ENCODE results near the gene MCM8. TPM values are rescaled to one million over a fixed set of nuclear protein-coding genes. Genes with fewer than 3 reads are reported as not detected.

The MCM8 gene
- total and polyA plus RNA-seq, 4 donors, result 1.6 to 4.7 (median 4.1) TPM

- WGBS, 2 donors, result 54 to 59% methylated on average over 1 of the region's 1 CpG
- no peak overlapping the region for H3K4me3 ChIP-seq (ENCODE audit: low read length in 2 of 2)
- no peaks in the 10 kb centered on the region for H3K4me1 ChIP-seq (ENCODE audit: control insufficient read depth in 1 of 2, insufficient read depth in 2 of 2, low read length in 2 of 2)
- H3K36me3 ChIP-seq (ENCODE audit: control insufficient read depth in 1 of 2, insufficient read depth in 2 of 2, low read length in 1 of 2), result peaks cover 7 to 8% of the 10 kb centered on the region in 2 donors
- DNase-seq (no peak), ATAC-seq (ENCODE audit: low FRiP score) (no peak)
- intact Hi-C loops (cut with DNase I), result no loop called here
- no peaks in the 10 kb centered on the region for H3K9me3 ChIP-seq (ENCODE audit: control insufficient read depth, low read length)
- no peaks in the 10 kb centered on the region for H3K27me3 ChIP-seq (ENCODE audit: control insufficient read depth in 1 of 2, insufficient read depth in 2 of 2, low read length in 1 of 2)
- no peak overlapping the region for H3K27ac ChIP-seq (ENCODE audit: low read depth in 1 of 2, low read length in 2 of 2)
Measured at GRCh38 chr20:5935384-5935783, 15.1 kb upstream of the MCM8 start.

- Histone ChIP-seq H3K4me1 (ENCODE audit: control insufficient read depth in 1 of 2, insufficient read depth in 2 of 2, low read length in 2 of 2) (no peaks in the 10 kb centered on the region), H3K36me3 (ENCODE audit: control insufficient read depth in 1 of 2, insufficient read depth in 2 of 2, low read length in 1 of 2) (peaks cover 7 to 11% of the 10 kb centered on the region in 2 donors), H3K9me3 (ENCODE audit: control insufficient read depth, low read length) (no peaks in the 10 kb centered on the region), H3K27me3 (ENCODE audit: control insufficient read depth in 1 of 2, insufficient read depth in 2 of 2, low read length in 1 of 2) (no peaks in the 10 kb centered on the region), H3K27ac (ENCODE audit: low read depth in 1 of 2, low read length in 2 of 2) (no peak overlapping the region), H3K4me3 (ENCODE audit: low read length in 2 of 2) (no peak overlapping the region)
- intact Hi-C loops (cut with DNase I), result no loop called here
- ATAC-seq (ENCODE audit: low FRiP score), result no peak
- DNase-seq, result no peak
- 78 to 80% methylated on average over 3 of the region's 3 CpGs for WGBS, 2 donors
Measured at GRCh38 chr20:5936238-5936637, 14.2 kb upstream of the MCM8 start.

- no peak for DNase-seq
- intact Hi-C loops (cut with DNase I), result no loop called here
- peaks cover 15 to 20% of the 10 kb centered on the region in 2 donors for H3K36me3 ChIP-seq (ENCODE audit: control insufficient read depth in 1 of 2, insufficient read depth in 2 of 2, low read length in 1 of 2)
Measured at GRCh38 chr20:5938456-5939029, 11.9 kb upstream of the MCM8 start.

GRCh38 chr20:5945963-5946362, 4.5 kb upstream of the MCM8 start:
- no peaks in the 10 kb centered on the region for H3K9me3 ChIP-seq (ENCODE audit: control insufficient read depth, low read length)
- intact Hi-C loops (cut with DNase I), result loop anchor here in 1 of 2 donors (5.0 kb wide), 1 partner anchor 194 kb away; the partner anchor contains the start of gene SHLD1
- no peaks in the 10 kb centered on the region for H3K27me3 ChIP-seq (ENCODE audit: control insufficient read depth in 1 of 2, insufficient read depth in 2 of 2, low read length in 1 of 2)
- H3K36me3 ChIP-seq (ENCODE audit: control insufficient read depth in 1 of 2, insufficient read depth in 2 of 2, low read length in 1 of 2), result peaks cover 10 to 18% of the 10 kb centered on the region in 2 donors
- 86 to 87% methylated on average over 3 of the region's 3 CpGs for WGBS, 2 donors
- no peak for DNase-seq
- H3K4me1 ChIP-seq (ENCODE audit: control insufficient read depth in 1 of 2, insufficient read depth in 2 of 2, low read length in 2 of 2), result no peaks in the 10 kb centered on the region
- no peak overlapping the region for H3K4me3 ChIP-seq (ENCODE audit: low read length in 2 of 2)
- H3K27ac ChIP-seq (ENCODE audit: low read depth in 1 of 2, low read length in 2 of 2), result no peak overlapping the region
- ATAC-seq (ENCODE audit: low FRiP score), result no peak

More at GRCh38 chr20:5938456-5939029, 11.9 kb upstream of the MCM8 start:
- H3K27me3 ChIP-seq (ENCODE audit: control insufficient read depth in 1 of 2, insufficient read depth in 2 of 2, low read length in 1 of 2), result no peaks in the 10 kb centered on the region
- H3K4me1 ChIP-seq (ENCODE audit: control insufficient read depth in 1 of 2, insufficient read depth in 2 of 2, low read length in 2 of 2), result no peaks in the 10 kb centered on the region
- WGBS, 2 donors, result 71 to 76% methylated on average over 6 of the region's 6 CpGs
- ATAC-seq (ENCODE audit: low FRiP score), result no peak
- no peaks in the 10 kb centered on the region for H3K9me3 ChIP-seq (ENCODE audit: control insufficient read depth, low read length)
- H3K4me3 ChIP-seq (ENCODE audit: low read length in 2 of 2), result no peak overlapping the region
- H3K27ac ChIP-seq (ENCODE audit: low read depth in 1 of 2, low read length in 2 of 2), result no peak overlapping the region

- DNase-seq, result no peak
- Histone ChIP-seq H3K27me3 (ENCODE audit: control insufficient read depth in 1 of 2, insufficient read depth in 2 of 2, low read length in 1 of 2) (no peaks in the 10 kb centered on the region), H3K9me3 (ENCODE audit: control insufficient read depth, low read length) (no peaks in the 10 kb centered on the region), H3K36me3 (ENCODE audit: control insufficient read depth in 1 of 2, insufficient read depth in 2 of 2, low read length in 1 of 2) (peaks cover 4 to 13% of the 10 kb centered on the region in 2 donors), H3K4me3 (ENCODE audit: low read length in 2 of 2) (no peak overlapping the region), H3K27ac (ENCODE audit: low read depth in 1 of 2, low read length in 2 of 2) (no peak overlapping the region), H3K4me1 (ENCODE audit: control insufficient read depth in 1 of 2, insufficient read depth in 2 of 2, low read length in 2 of 2) (no peaks in the 10 kb centered on the region)
- no peak for ATAC-seq (ENCODE audit: low FRiP score)
- intact Hi-C loops (cut with DNase I), result loop anchor here in 1 of 2 donors (5.0 kb wide), 1 partner anchor 195 kb away; the partner anchor contains the start of gene SHLD1
- WGBS, 2 donors, result 85 to 88% methylated on average over 6 of the region's 6 CpGs
Measured at GRCh38 chr20:5947276-5947675, 3.2 kb upstream of the MCM8 start.

- no peak for DNase-seq
- Histone ChIP-seq H3K4me3 (ENCODE audit: low read length in 2 of 2) (peak overlapping the region; percentile 60 to 73), H3K36me3 (ENCODE audit: control insufficient read depth in 1 of 2, insufficient read depth in 2 of 2, low read length in 1 of 2) (peaks cover 3 to 4% of the 10 kb centered on the region in 2 donors), H3K27me3 (ENCODE audit: control insufficient read depth in 1 of 2, insufficient read depth in 2 of 2, low read length in 1 of 2) (no peaks in the 10 kb centered on the region), H3K9me3 (ENCODE audit: control insufficient read depth, low read length) (no peaks in the 10 kb centered on the region), H3K27ac (ENCODE audit: low read depth in 1 of 2, low read length in 2 of 2) (peak overlapping the region in 1 of 2 donors; percentile 65), H3K4me1 (ENCODE audit: control insufficient read depth in 1 of 2, insufficient read depth in 2 of 2, low read length in 2 of 2) (no peaks in the 10 kb centered on the region)
- ATAC-seq (ENCODE audit: low FRiP score), result no peak
- intact Hi-C loops (cut with DNase I), result loop anchor here in 1 of 2 donors (5.0 kb wide), 3 partner anchors 52 to 198 kb away; partner anchors contain the start of gene SHLD1
- 1% methylated on average over 11 of the region's 11 CpGs for WGBS, 2 donors
Measured at GRCh38 chr20:5949943-5950270, 545 bp upstream of the MCM8 start.

GRCh38 chr20:5967469-5967868, 17.0 kb downstream of the MCM8 start:
- Histone ChIP-seq H3K9me3 (ENCODE audit: control insufficient read depth, low read length) (no peaks in the 10 kb centered on the region), H3K4me1 (ENCODE audit: control insufficient read depth in 1 of 2, insufficient read depth in 2 of 2, low read length in 2 of 2) (no peaks in the 10 kb centered on the region), H3K27me3 (ENCODE audit: control insufficient read depth in 1 of 2, insufficient read depth in 2 of 2, low read length in 1 of 2) (no peaks in the 10 kb centered on the region), H3K4me3 (ENCODE audit: low read length in 2 of 2) (no peak overlapping the region), H3K27ac (ENCODE audit: low read depth in 1 of 2, low read length in 2 of 2) (no peak overlapping the region), H3K36me3 (ENCODE audit: control insufficient read depth in 1 of 2, insufficient read depth in 2 of 2, low read length in 1 of 2) (no peaks in the 10 kb centered on the region)
- 94 to 95% methylated on average over 6 of the region's 6 CpGs for WGBS, 2 donors
- no peak for ATAC-seq (ENCODE audit: low FRiP score)
- intact Hi-C loops (cut with DNase I), result no loop called here
- no peak for DNase-seq

- Histone ChIP-seq H3K27ac (ENCODE audit: low read depth in 1 of 2, low read length in 2 of 2) (no peak overlapping the region), H3K4me3 (ENCODE audit: low read length in 2 of 2) (no peak overlapping the region), H3K36me3 (ENCODE audit: control insufficient read depth in 1 of 2, insufficient read depth in 2 of 2, low read length in 1 of 2) (no peaks in the 10 kb centered on the region), H3K4me1 (ENCODE audit: control insufficient read depth in 1 of 2, insufficient read depth in 2 of 2, low read length in 2 of 2) (no peaks in the 10 kb centered on the region), H3K27me3 (ENCODE audit: control insufficient read depth in 1 of 2, insufficient read depth in 2 of 2, low read length in 1 of 2) (no peaks in the 10 kb centered on the region), H3K9me3 (ENCODE audit: control insufficient read depth, low read length) (no peaks in the 10 kb centered on the region)
- intact Hi-C loops (cut with DNase I), result no loop called here
- DNase-seq, result no peak
- WGBS, 2 donors, result 93 to 95% methylated on average over 3 of the region's 3 CpGs
- no peak for ATAC-seq (ENCODE audit: low FRiP score)
Measured at GRCh38 chr20:5968462-5968861, 18.0 kb downstream of the MCM8 start.

- ATAC-seq (ENCODE audit: low FRiP score) (no peak), DNase-seq (no peak)
- no peaks in the 10 kb centered on the region for H3K36me3 ChIP-seq (ENCODE audit: control insufficient read depth in 1 of 2, insufficient read depth in 2 of 2, low read length in 1 of 2)
- no peaks in the 10 kb centered on the region for H3K4me1 ChIP-seq (ENCODE audit: control insufficient read depth in 1 of 2, insufficient read depth in 2 of 2, low read length in 2 of 2)
- no peak overlapping the region for H3K27ac ChIP-seq (ENCODE audit: low read depth in 1 of 2, low read length in 2 of 2)
- H3K4me3 ChIP-seq (ENCODE audit: low read length in 2 of 2), result no peak overlapping the region
- intact Hi-C loops (cut with DNase I), result no loop called here
- H3K9me3 ChIP-seq (ENCODE audit: control insufficient read depth, low read length), result no peaks in the 10 kb centered on the region
- no peaks in the 10 kb centered on the region for H3K27me3 ChIP-seq (ENCODE audit: control insufficient read depth in 1 of 2, insufficient read depth in 2 of 2, low read length in 1 of 2)
- 79 to 82% methylated on average over 9 of the region's 9 CpGs for WGBS, 2 donors
Measured at GRCh38 chr20:5969348-5969935, 19.0 kb downstream of the MCM8 start.

Data from aorta (tissue), 5 donors.